ENCODE results near the gene IKZF2.

The IKZF2 gene

DNA sequence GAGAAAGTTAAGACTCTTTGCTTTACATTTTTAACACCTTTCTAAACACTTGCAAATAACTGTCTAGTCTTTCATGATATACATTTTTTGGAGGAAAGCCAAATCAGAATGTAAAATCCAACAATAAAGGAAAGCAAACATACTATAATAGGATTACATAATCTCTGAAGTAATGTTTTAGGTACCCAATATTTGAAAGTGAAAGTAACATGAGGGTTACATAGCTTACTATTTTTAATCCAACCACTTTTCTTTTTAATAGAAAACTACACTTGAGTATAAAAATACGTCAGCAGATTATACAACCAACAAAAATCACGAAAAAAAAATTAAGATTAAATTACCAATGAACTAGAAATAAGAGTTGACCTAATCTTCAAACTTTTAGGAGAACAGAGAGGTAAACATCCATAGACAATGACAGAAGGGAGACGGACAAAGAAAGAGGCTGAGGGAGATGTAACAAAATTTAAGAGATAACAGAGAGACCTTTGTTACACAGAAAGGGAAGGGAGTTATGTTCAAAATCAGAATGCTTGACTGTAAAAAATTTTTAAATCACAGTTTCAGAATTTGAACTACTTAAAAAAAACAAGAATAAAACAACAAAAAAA lies 150.0 kb downstream of the IKZF2 start:
- no peak for DNase-seq (ENCODE audit: low spot score)

DNA sequence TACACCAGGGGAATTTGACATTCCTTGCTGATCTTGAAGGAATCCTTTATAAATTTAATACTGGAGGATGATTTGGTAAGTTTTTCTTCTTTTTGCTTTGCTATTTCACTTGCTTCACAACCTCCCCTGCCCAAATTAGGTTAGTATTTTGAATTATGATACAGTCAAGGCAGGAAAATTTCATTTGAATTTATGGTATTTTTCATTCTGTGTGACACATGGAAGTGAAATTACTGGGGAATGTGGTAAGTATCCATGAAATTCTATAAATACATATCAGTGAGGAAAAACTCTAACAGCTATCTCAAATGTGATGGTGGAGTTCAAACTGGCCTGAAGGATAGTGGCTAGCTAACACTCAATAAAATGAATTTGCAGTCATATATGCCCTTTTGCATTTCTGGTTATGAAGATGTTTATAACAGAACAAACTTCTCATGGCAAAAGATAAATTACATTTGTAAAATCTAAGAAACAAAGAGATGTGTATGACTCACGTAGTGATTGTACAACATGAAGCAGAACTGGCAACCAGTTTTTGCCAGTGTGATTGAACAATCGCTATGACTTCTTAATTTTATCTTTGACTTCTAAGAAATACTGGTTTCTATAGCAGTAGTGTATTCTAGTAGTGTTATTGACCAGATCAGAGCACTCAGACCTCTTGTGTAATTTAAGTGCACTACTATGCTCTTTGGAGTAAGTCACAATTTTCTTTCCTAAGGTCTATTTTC lies 152.6 kb downstream of the IKZF2 start:
- DNase-seq (ENCODE audit: low spot score): no peak

DNA sequence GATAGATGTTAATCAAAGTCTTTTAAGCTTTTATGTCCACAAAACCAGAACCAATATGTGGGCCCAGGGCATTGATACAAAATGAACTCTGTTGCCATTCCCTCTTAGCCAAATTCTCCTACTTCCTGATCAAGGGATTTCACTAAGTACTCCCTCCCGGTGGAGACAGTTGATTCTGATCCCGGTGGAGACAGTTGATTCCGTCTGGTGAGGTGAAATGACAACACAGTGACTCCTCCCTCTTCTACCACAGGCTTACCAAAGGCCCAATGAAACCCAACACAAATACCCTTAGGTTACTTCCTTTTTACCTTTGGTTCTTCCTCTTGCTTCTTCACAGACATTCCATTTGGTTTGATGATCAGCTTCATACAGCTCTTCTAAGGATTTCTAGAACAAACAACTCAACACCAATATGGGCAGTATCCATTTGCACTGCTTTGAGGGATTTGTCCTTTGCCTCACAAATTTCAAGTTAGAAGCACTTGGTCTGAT lies 153.8 kb downstream of the IKZF2 start:
- no peak for DNase-seq (ENCODE audit: low spot score)

DNA sequence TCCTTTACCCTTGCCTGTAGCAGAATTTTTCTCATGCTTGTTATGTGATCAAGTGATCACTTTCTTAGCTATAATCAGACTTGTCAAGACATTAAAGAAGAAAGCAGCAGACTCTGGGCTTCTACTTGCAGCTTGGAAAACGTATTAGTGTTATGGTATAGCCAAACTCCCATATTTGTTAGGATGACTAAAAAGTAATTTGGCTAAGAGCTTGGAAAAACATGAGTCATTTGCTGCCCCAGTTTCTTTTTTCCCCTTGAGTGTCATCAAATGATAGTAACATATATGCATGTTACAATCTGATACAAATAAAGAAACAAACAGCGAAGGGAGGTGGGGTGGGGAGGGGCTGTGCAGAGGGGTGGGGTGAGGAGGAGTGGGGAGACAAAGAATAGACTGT lies 155.5 kb downstream of the IKZF2 start:
- no peak for DNase-seq (ENCODE audit: low spot score)

DNA sequence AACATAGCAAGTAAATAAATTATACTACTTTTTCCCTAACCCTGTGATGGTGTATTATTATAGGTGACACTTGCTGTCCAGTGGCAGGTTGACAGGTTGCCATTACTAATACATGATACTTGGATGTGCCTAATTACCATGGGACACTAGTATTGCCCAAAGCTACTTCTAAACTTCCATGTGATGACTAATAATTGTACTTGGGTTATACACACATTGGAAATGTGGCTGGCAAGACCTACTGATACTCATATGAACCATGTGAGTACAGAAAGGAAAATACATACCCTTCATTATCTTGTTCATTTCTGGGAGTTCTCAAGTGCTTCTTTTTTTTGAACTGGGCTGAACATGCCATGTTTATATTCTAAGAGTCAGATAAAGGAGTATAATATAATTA lies 156.4 kb downstream of the IKZF2 start:
- DNase-seq (ENCODE audit: low spot score): no peak

DNA sequence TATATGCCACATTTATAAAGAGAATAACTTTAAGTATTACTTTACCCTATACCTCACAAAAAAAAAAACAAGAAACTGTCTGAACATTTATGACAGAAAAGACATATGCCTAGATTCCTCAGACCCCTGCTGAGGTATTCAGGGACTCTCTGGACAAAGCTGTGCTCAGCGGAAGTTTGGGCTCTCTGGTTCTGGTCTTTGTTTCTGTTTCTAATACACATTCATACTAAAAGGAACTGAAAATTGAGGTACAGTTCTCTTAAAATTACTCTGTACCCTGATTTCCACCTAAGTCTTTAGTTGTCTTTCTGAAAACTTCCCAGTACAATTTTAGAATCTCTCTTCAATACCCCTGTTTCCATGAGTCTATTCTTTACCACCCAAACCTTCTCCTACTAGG lies 160.3 kb downstream of the IKZF2 start:
- DNase-seq (ENCODE audit: low spot score): no peak

DNA sequence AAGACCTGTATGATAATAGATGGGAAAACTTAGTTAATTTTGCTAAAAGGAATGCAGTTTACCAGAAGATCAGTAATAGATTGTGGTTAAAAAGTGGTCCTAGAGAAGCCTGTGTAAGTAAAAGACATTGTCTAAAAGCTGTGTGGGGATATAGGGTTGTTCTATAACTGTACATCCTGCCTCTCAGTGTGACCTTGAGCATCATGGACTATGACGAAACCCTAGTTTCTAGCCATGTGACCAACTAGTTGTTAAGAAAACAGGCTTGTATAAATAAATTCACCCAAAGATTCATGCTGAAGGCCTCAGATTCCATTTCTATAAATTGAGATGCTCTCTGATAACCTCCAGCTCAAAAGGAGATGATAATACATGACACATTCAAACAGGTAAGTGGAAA lies 160.7 kb downstream of the IKZF2 start:
- no peak for DNase-seq (ENCODE audit: low spot score)

DNA sequence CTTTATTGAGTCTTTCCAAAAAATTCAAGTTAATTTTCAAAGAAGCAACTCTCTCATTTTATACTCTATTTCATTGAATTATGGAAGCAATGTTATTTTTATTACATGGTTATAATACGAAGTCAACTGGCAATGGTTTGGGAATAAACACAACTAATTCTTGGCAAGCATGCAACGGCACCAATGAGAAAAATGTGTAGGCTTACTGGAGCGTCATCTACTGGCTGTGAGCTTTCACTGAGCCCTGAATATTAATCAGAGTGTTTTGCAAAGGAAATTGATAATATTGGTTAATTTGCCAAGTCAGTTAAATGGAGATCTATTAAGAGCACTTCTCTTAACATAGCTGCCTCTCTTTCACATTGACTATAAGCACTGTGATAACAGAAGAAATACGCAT lies 163.9 kb downstream of the IKZF2 start:
- no peak for DNase-seq (ENCODE audit: low spot score)

DNA sequence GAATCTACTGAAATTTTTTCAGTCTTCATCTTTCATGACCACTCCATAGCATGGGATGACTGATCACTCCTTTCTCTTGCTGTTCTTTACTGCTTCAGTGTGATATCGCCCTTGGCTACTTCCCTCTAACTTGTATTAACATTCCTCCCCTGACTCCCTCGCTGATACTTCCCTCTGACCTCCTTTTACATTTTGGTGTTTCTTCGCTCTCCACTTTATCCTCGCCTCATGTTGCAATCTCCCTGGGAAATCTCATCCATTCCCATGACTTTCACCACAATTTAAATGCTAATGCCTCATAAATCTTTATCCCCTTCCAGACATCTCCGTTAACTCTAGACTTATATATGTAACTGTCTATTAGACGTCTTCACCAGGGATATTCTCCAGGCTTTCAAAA lies 167.3 kb downstream of the IKZF2 start:
- no peak for DNase-seq (ENCODE audit: low spot score)

DNA sequence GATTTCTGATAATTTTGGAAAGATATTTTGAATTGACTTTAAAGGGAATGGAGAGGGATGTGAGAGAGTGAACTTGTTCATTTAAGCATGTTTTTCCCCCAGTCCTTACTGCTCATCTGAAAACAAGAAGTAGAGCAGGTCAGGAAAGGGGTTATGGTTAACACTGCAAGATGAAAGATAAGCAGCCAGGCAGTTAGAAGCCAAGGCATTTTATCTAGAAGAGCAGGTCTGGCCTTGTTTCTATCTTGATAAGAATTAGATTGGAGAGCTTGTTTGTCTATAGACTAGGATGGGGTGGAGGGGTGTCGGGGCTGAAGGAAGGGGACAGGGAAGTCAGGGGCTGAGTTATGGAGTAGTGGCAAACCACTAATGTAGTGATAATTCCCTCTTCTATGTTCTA lies 171.6 kb downstream of the IKZF2 start:
- DNase-seq (ENCODE audit: low spot score): no peak

DNA sequence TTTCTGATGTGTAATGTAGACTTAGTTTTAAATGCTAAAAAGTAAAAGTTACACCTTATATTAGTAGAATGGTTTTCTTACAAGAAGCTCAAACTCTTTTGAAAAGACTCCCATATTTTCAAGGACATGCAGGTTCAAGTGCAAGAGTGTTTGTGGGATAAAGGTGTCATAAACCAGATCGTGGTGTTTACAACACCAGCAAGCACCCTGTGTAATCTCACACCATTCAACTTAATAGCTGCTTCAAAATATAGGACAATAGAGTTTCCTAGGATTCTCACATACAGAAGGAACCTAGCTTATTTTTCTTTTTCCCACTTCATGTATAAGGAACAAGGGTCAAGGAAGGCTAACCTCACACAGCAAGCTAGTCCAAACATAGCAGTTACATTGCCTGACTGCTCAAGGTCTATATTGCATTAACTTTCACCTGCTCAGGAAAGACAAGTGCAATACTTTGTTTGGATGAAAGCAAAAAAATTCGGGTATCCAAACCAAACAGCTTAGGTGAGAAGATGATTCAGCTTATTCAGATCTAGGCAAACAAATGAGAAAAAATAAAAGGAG lies 172.3 kb downstream of the IKZF2 start:
- DNase-seq (ENCODE audit: low spot score): no peak

DNA sequence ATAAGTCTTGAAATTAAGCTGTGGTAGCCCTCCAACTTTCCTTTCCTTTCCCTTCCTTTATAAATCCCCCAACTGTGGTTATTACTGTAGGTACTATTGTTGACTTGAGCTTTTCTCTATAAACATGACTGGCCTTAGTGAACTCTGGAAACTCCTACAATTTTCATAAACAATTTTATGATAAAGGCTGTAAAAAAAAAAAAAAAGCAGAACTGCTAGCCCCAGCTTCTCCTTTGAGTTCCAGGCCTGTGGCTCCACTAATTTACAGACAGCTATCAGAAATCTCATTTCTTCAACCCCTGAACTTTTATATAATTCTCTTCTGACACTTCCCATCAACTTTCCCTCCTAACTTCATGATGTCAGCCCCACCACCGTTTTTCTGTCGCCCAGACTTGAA lies 174.3 kb downstream of the IKZF2 start:
- no peak for DNase-seq (ENCODE audit: low spot score)

DNA sequence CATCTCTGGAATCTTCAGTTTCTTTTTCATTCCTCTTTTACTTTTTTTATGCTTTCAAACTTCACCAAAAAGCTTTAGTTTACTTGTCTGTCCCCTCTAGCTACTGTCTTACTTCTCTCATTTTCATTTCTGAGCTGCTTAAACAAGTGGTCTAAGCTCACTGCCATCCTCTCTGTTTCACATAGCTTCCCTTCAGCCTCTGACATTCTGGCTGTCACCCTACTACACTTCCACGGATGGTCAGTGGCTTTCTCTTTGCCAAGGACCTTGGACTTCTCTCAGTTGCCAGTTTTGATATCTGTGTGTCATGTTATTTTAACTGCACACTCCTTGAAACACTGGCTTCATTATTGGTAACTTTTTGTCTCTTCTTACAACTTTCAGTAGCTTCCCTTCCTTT lies 176.1 kb downstream of the IKZF2 start:
- DNase-seq (ENCODE audit: low spot score): no peak

DNA sequence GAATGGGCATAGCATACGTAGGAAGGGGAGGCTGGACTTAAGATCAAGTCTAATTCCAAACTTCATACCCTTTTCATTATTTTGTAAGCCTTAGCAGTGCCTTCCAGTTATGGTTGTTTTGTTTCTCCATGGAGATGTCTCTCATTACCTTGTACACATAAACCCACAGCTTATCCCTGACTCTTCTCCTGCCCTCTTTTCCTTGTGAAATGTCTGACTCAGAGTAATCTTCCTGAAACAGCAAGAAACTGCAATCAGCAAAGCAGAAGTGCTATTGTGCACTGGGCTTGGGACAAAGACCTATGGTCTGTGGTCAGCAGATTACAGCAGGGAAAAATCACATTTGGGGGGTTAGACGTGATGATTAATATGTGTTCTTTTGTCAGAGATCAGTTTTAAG lies 176.7 kb downstream of the IKZF2 start:
- DNase-seq (ENCODE audit: low spot score): no peak

DNA sequence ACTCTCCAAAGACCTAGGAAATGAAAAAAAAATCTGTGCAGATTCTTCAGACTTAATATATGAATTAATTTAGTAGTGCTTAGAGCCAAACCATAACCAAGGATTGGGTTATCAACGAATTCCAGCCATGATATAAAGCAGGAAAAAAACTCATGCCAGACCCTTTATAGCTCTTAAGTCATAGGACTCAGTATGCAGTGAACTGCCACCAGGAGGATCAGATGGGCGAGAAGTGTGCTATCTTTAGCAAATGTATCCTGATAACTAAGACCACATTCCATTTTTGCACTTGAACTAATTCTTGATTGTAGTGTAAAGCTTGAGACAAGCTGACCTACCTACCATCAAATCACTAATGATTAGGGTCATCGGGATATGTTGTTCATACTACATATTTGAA lies 178.1 kb downstream of the IKZF2 start:
- DNase-seq (ENCODE audit: low spot score): no peak

DNA sequence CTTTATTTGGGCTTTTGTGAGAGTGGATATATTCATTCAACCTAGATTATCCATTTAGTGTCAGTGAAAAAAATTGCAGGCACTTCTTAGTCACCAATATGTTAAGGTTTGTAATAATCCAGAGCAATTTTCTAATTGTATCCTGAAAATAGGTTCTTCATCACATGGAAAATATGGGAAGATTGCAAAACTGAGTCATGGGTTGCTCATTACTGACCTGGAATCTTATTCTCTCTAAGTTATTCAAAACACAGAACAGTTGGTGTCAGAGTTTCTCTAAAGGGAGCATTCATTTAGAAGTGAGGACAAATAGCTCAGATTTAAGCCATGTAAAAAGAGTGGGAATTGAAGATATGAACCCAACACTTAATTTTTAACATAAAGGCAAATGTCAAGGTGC lies 181.3 kb downstream of the IKZF2 start:
- no peak for DNase-seq (ENCODE audit: low spot score)

DNA sequence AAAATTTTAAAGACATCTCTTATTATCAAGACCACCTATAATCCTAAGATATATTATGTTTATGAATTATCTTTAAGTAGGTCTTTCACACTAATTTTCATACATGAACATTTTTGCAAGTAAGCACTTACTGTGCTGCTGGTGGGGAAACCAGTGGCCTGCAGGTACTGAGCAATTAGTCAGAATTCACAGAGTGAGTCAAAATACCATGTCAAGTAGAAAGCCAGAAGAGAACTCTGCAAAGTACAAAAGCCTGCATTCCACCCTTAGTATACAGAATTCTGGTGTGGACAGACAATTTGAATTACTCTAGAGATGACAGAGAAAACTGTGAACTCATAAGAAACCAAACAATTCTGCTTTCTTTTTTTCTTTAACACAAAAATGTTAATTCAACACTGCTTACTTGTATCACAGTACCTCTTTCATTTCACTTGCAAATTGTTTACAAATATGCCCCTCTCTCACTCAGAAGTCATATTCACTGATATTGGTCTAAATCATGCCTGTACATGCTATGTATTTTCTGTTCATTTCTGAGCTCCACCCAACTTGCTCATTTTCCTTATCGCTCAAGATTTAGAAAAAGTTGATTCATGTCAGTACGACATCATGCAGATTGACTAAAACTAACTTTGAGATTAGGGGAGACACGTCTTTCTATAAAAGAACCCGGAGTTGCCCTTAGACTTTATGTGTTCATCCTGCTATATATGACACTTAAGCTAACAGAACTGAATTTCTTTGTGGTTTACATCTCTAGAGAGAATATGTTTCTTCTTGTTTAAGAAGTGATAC lies 182.9 kb downstream of the IKZF2 start:
- no peak for DNase-seq (ENCODE audit: low spot score)

DNA sequence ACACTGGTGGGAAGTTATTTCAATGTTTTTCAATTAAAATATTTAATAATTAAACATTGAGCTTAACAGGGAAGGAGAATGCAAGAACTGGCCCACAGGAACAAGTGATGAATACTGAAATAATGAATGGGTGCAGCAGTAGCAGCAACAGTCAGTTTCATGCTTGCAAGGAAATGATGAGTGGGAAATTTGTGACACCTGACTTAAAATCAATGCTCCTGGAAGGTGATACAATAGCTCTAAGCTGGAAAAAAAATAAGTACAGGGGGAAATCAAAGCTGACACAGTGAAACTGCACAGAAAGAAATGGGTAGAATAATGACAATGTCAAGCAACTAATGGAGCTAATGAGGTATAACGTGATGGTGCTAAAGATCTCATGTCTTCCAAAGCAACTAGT lies 184.5 kb downstream of the IKZF2 start:
- DNase-seq (ENCODE audit: low spot score): no peak

DNA sequence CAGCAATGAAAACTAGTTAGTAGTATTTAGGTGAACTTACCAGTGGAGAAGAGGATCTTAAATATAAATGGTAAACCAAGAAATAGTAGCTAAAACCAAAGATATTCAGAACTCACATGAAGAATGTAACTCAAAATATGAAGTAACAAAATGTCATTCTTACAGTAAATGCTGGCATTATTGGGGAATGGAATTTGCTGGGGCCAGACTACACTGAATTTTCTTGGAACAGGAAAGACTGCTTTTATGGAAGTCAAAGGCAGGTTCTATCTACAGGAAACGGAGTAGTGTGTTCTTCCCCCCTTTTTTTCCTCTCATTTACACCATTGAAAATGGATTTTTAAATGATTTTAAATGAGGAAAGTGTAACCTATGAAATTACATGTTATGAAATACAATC lies 188.7 kb downstream of the IKZF2 start:
- no peak for DNase-seq (ENCODE audit: low spot score)

DNA sequence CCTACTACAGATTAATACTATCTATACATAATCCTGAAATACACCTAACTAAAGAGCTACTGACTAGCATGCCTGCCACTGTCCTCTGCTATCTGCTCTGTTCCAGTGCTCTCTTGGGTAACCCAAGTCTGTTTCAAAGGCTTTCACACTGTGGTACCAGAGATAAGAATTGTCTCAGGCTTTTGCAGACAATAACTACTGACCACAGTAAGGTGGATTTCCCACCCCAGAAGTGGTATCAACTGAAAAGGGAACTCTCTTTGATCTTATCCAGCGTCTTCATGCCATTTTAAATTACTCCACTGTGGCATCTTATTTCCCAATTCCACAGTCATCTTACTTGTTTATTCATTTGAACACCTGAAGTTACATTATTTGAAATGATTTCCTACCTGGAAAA lies 190.2 kb downstream of the IKZF2 start:
- no peak for DNase-seq (ENCODE audit: low spot score)

DNA sequence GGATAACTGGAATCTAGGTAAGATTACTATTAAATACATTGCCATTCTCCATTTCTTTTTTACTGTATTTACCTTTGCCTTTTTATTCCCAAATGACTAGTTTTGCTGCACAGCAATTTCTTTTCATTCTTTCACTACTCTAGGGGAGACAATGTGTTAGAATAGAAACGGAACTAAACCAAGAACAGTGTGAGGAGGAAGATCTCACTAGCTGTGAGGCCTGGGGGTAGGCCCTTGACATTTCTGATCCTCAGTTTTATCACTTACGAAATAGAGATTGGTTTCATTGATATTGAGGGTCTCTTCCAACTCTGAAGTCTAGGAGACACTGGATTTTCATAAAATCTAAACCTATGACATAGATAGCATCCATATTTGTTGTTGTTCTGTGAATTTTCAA lies 191.1 kb downstream of the IKZF2 start:
- DNase-seq (ENCODE audit: low spot score): no peak

DNA sequence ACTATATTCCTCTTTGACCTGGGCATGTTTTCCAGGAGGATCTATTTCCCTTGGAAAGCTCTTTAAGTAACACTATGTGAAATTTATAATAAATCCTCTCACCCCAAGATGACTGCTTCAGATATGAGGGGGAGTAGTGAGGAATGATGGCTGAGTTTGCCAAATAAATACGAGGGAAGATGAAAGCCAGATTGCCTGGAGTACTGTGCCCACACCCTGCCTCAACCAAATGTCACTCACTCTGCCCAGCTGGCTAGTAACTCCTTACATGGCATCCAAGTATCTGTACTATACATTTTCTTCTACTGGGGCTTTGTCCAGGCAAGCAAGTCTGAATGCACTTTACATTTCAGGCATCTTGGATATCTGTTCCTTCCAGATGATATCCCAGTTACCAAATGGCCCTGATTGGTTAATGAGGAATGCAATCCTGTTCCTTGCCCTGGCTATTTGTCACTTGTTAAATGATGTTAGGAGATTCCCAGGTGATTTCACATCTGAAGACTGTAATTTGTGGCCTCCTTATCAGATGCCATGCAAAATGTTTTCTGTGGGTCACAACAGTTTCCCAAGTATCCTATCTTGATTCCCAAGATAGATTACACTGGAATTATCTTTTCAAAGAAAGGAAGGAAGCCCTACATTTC lies 191.8 kb downstream of the IKZF2 start:
- no peak for DNase-seq (ENCODE audit: low spot score)
